Activated CD8-positive, alpha-beta memory T cell treated with anti-CD3 and anti-CD28 coated beads for 48 hours (primary cell): ENCODE results near the gene KRTAP20-3.

ENCODE experiments used
- DNase-seq, 3 experiments: peaks; one replicate each; pipeline ENCODE4 v3.0.0-alpha.2; 2020; ENCODE audit warnings: low read depth in 2 of 3, low spot score in 2 of 3

The KRTAP20-3 gene

GRCh38 chr21:30642564-30642963 lies at the start of gene KRTAP20-3:
TSS of gene KRTAP20-3 (plus strand) at chr21:30642864.
- no peak for DNase-seq

- no peak for DNase-seq
Measured at GRCh38 chr21:30598802-30599201, 43.9 kb upstream of the KRTAP20-3 start, which contains the start of gene KRTAP6-2. TSS of gene KRTAP6-2 (minus strand) at chr21:30598902. CDS start at chr21:30598874, 28 bp downstream.

GRCh38 chr21:30600787-30601186 lies 41.9 kb upstream of the KRTAP20-3 start, which contains the start of gene KRTAP22-1:
TSS of gene KRTAP22-1 (plus strand) at chr21:30601087.
- DNase-seq, result no peak

GRCh38 chr21:30605968-30606367 lies 36.7 kb upstream of the KRTAP20-3 start:
- DNase-seq, result no peak

GRCh38 chr21:30612132-30612531 lies 30.5 kb upstream of the KRTAP20-3 start:
- DNase-seq, result no peak

- DNase-seq, result no peak
Measured at GRCh38 chr21:30613836-30614235, 28.8 kb upstream of the KRTAP20-3 start, which contains the start of gene KRTAP6-1. TSS of gene KRTAP6-1 (minus strand) at chr21:30613930. CDS start at chr21:30613904, 26 bp downstream.

GRCh38 chr21:30615199-30615598 lies 27.5 kb upstream of the KRTAP20-3 start:
- DNase-seq, result no peak

GRCh38 chr21:30616125-30616524 lies 26.5 kb upstream of the KRTAP20-3 start, which contains the start of gene KRTAP20-1:
TSS of gene KRTAP20-1 (plus strand) at chr21:30616425. CDS start at chr21:30616455, 30 bp downstream.
- no peak for DNase-seq

- DNase-seq, result no peak
Measured at GRCh38 chr21:30620080-30620479, 22.6 kb upstream of the KRTAP20-3 start.

- DNase-seq, result no peak
Measured at GRCh38 chr21:30620522-30620921, 22.1 kb upstream of the KRTAP20-3 start, which contains the start of gene KRTAP20-4. TSS of gene KRTAP20-4 (plus strand) at chr21:30620627.

GRCh38 chr21:30623362-30623761 lies 19.3 kb upstream of the KRTAP20-3 start:
- no peak for DNase-seq

GRCh38 chr21:30625449-30626165 lies 17.1 kb upstream of the KRTAP20-3 start:
- DNase-seq, result no peak

- DNase-seq, result no peak
Measured at GRCh38 chr21:30628109-30628508, 14.6 kb upstream of the KRTAP20-3 start.

GRCh38 chr21:30629200-30629599 lies 13.5 kb upstream of the KRTAP20-3 start:
- no peak for DNase-seq

GRCh38 chr21:30634906-30635305 lies 7.8 kb upstream of the KRTAP20-3 start, which contains the start of gene KRTAP20-2:
TSS of gene KRTAP20-2 (plus strand) at chr21:30635206. CDS start at chr21:30635264, 58 bp downstream.
- no peak for DNase-seq

- DNase-seq, result no peak
Measured at GRCh38 chr21:30638686-30639085, 4.0 kb upstream of the KRTAP20-3 start.

- no peak for DNase-seq
Measured at GRCh38 chr21:30646904-30647414, 4.3 kb downstream of the KRTAP20-3 start.

GRCh38 chr21:30652891-30653290 lies 10.2 kb downstream of the KRTAP20-3 start:
- DNase-seq, result no peak

- DNase-seq, result no peak
Measured at GRCh38 chr21:30668776-30669175, 26.1 kb downstream of the KRTAP20-3 start.

- DNase-seq, result no peak
Measured at GRCh38 chr21:30672985-30673650, 30.5 kb downstream of the KRTAP20-3 start.

GRCh38 chr21:30674312-30674711 lies 31.6 kb downstream of the KRTAP20-3 start:
- DNase-seq, result no peak

GRCh38 chr21:30676737-30677136 lies 34.1 kb downstream of the KRTAP20-3 start:
- DNase-seq, result no peak
